ENCODE measurements around the gene SANBR. TPM values are rescaled to one million over a fixed set of nuclear protein-coding genes. Genes with fewer than 3 reads are reported as not detected.

SANBR gene
- total RNA-seq, 6 experiments from 2014 or later, result 1.3 to 4.4 (median 1.9) TPM

DNA sequence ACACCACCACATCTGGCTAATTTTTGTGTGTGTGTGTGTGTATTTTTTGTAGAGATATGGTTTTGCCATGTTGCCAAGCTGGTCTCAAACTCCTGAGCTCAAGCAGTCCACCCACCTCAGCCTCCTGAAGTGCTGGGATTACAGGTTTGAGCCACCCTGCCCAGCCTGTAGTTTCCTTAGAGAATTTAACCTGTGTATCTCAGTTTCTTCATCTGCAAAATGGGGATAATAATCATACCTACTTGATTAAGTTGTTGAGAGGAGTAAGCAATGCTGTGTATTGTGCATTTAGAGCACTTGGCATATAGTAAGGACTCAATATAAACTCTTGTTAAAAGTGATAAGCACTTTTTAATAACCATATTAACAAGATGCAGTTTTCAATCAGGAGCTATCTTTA is 6.3 kb upstream of the SANBR start:
- intact Hi-C loops (cut with DNase I), result no loop called here
- ATAC-seq (no peak), DNase-seq (no peak)
- TF ChIP-seq, protein P1, sequence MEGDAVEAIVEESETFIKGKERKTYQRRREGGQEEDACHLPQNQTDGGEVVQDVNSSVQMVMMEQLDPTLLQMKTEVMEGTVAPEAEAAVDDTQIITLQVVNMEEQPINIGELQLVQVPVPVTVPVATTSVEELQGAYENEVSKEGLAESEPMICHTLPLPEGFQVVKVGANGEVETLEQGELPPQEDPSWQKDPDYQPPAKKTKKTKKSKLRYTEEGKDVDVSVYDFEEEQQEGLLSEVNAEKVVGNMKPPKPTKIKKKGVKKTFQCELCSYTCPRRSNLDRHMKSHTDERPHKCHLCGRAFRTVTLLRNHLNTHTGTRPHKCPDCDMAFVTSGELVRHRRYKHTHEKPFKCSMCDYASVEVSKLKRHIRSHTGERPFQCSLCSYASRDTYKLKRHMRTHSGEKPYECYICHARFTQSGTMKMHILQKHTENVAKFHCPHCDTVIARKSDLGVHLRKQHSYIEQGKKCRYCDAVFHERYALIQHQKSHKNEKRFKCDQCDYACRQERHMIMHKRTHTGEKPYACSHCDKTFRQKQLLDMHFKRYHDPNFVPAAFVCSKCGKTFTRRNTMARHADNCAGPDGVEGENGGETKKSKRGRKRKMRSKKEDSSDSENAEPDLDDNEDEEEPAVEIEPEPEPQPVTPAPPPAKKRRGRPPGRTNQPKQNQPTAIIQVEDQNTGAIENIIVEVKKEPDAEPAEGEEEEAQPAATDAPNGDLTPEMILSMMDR (IDR thresholded peaks at IDR 0.05), result no peak
- TF ChIP-seq POLR2A (IDR thresholded peaks at IDR 0.05), result no peak
- Histone ChIP-seq H3K9me3 (no peaks in the 10 kb centered on the region), H3K36me3 (peaks cover 0 to 6% (median 0%) of the 10 kb centered on the region in 4 donors), H3K27me3 (no peaks in the 10 kb centered on the region), H3K4me3 (no peak overlapping the region), H3K4me1 (no peaks in the 10 kb centered on the region), H3K27ac (no peak overlapping the region)

DNA sequence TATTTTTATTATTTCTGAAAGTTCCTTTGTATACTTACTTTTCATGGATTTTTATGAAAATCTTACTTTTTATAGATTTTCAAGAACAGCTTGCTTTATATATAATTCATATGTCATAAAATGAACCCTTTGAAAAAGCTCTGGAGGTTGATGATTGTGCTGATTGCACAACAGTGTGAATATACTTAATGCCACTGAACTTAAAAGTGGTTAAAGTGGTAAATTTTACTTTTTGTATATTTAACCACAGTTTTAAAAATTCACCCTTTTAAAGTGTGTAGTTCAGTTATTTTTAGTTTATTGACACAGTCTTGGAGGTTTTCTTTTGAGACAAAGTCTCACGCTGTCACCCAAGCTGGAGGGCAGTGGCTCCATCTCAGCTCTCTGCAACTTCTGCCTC is 8.4 kb downstream of the SANBR start:
- no peaks in the 10 kb centered on the region for H3K36me3 ChIP-seq
- ATAC-seq (no peak), DNase-seq (no peak)
- 92% methylated on average over 1 of the region's 1 CpG for WGBS (ENCODE audit: insufficient coverage, low coverage, low lambda C conversion rate, missing lambda C conversion rate)
- no peak overlapping the region for H3K4me3 ChIP-seq
- no peaks in the 10 kb centered on the region for H3K9me3 ChIP-seq
- no peaks in the 10 kb centered on the region for H3K4me1 ChIP-seq
- no peak for TF ChIP-seq POLR2A (IDR thresholded peaks at IDR 0.05)
- TF ChIP-seq, protein P1 (IDR thresholded peaks at IDR 0.05), result no peak
- H3K27me3 ChIP-seq, result no peaks in the 10 kb centered on the region
- intact Hi-C loops (cut with DNase I), result no loop called here
- H3K27ac ChIP-seq, result no peak overlapping the region

DNA sequence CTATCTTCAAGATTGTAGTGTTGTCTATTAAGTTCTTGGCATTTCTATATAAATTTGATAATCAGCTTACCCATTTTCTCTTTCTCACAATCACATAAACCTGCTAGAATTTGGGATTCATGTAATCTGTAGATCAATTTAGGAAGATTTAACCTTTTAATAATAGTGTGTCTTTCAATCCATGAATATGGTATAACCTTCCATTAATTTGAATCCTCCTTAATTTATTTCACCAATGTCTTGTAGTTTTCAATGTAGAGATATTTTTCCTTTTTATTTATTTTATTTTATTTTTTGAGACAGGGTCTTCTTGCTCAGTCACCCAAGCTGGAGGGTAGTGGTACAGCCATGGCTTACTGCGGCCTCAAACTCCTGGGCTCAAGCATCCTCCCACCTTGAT is 20.2 kb downstream of the SANBR start:
- Histone ChIP-seq H3K4me1 (no peaks in the 10 kb centered on the region), H3K36me3 (no peaks in the 10 kb centered on the region), H3K9me3 (no peaks in the 10 kb centered on the region), H3K27me3 (no peaks in the 10 kb centered on the region), H3K27ac (no peak overlapping the region), H3K4me3 (no peak overlapping the region)
- intact Hi-C loops (cut with DNase I), result no loop called here
- WGBS (ENCODE audit: insufficient coverage, low coverage, low lambda C conversion rate, missing lambda C conversion rate), result 100% methylated on average over 1 of the region's 1 CpG
- TF ChIP-seq POLR2A (IDR thresholded peaks at IDR 0.05), result no peak
- TF ChIP-seq, protein P1 (IDR thresholded peaks at IDR 0.05), result no peak
- DNase-seq, result no peak
- no peak for ATAC-seq

DNA sequence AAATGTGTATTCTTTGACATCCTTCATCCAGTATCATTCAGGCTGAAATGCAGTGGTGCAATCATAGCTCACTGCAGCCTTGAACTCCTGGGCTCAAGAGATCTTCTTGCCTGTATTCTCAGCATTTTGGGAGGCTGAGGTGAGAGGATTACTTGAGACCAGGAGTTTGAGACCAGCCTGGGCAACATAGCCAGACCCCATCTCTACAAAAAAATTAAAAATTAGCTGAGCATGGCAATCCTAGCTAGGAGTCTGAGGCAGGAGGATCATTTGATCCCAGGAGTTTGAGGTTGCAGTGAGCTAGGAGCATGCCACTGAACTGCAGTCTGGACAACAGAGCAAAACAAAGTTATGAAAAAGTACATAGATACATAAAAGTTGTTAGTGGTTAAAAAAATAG is 24.1 kb downstream of the SANBR start:
- no peak for DNase-seq
- TF ChIP-seq POLR2A (IDR thresholded peaks at IDR 0.05), result no peak
- TF ChIP-seq, protein P1 (IDR thresholded peaks at IDR 0.05), result no peak
- Histone ChIP-seq H3K27ac (no peak overlapping the region), H3K9me3 (no peaks in the 10 kb centered on the region), H3K4me3 (no peak overlapping the region), H3K27me3 (no peaks in the 10 kb centered on the region), H3K4me1 (no peaks in the 10 kb centered on the region), H3K36me3 (no peaks in the 10 kb centered on the region)
- intact Hi-C loops (cut with DNase I), result no loop called here
- ATAC-seq, result no peak

DNA sequence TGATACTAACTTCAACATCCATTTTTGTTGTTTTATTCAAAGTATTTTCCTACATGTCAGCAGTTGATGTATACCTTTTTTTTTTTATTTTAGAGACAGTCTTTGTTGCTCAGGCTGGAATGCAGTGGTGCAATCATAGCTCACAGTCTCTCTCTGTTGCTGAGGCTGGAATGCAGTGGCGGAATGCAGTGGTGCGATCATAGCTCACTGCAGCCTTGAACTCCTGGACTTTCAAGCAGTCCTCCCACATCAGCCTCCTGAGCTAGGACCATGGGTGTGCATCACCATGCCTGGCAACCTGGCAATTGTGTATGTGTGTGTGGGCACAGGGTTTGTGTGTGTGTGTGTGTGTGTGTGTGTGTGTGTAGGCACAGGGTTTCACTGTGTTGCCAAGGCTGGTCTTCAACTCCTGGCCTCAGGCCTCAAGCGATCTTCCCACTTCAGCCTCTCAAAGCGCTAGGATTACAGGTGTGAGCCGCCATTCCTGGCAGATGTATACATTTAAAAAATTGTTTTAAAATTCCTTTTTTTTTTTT is 24.8 kb downstream of the SANBR start:
- H3K4me3 ChIP-seq, result no peak overlapping the region
- no peaks in the 10 kb centered on the region for H3K9me3 ChIP-seq
- DNase-seq (no peak), ATAC-seq (no peak)
- 71% methylated on average over 3 of the region's 5 CpGs for WGBS (ENCODE audit: insufficient coverage, low coverage, low lambda C conversion rate, missing lambda C conversion rate)
- no peaks in the 10 kb centered on the region for H3K36me3 ChIP-seq
- TF ChIP-seq, protein P1 (IDR thresholded peaks at IDR 0.05), result no peak
- no peak for TF ChIP-seq POLR2A (IDR thresholded peaks at IDR 0.05)
- no peaks in the 10 kb centered on the region for H3K27me3 ChIP-seq
- intact Hi-C loops (cut with DNase I), result no loop called here
- H3K4me1 ChIP-seq, result no peaks in the 10 kb centered on the region
- H3K27ac ChIP-seq, result no peak overlapping the region
